H1 (cell line): ENCODE measurements around the gene GDE1. TPM values are rescaled to one million over a fixed set of nuclear protein-coding genes. Genes with fewer than 3 reads are reported as not detected.

Experiments
- BRCA1 ChIP-seq: IDR thresholded peaks from 2 replicates; pipeline ENCODE4 v1.6.1; 2012; ENCODE audit warnings: low read depth, low read length, improper control_type of control experiment
- EGR1 ChIP-seq: IDR thresholded peaks from 2 replicates; pipeline ENCODE4 v1.6.1; 2011; ENCODE audit warnings: low read depth, low read length, borderline replicate concordance
- HDAC2 ChIP-seq, 2 experiments: fragments of 300-600 bp in 1 of 2; sonication (generic) in 1 of 2; IDR thresholded peaks; 2 replicates each; pipeline ENCODE4 v1.6.1; 2011 to 2012; ENCODE audit warnings: low read depth in 2 of 2, low read length in 2 of 2, mild to moderate bottlenecking in 2 of 2, moderate library complexity in 2 of 2, borderline replicate concordance in 1 of 2, inconsistent platforms in 1 of 2
- NANOG ChIP-seq: IDR thresholded peaks from 2 replicates; pipeline ENCODE4 v1.6.1; 2011; ENCODE audit warnings: low read length, low read depth, mild to moderate bottlenecking, inconsistent platforms; ENCODE audit not compliant: insufficient read depth, poor library complexity, severe bottlenecking
- RFX5 ChIP-seq: IDR thresholded peaks from 2 replicates; pipeline ENCODE4 v1.6.1; 2011; ENCODE audit warnings: low read depth, low read length, improper control_type of control experiment, borderline replicate concordance
- SIN3A ChIP-seq, 2 experiments: IDR thresholded peaks in 1 of 2; conservative IDR thresholded peaks in 1 of 2; 2 replicates each; pipeline ENCODE4 v1.6.1; 2011 to 2012; ENCODE audit warnings: low read length in 2 of 2, improper control_type of control experiment in 1 of 2, low read depth in 1 of 2, mild to moderate bottlenecking in 1 of 2
- TAF1 ChIP-seq: IDR thresholded peaks from 2 replicates; pipeline ENCODE4 v1.6.1; 2011; ENCODE audit warnings: mild to moderate bottlenecking, low read depth, low read length
- YY1 ChIP-seq: IDR thresholded peaks from 2 replicates; pipeline ENCODE4 v1.6.1; 2011; ENCODE audit warnings: low read depth, mild to moderate bottlenecking, low read length
- polyA plus RNA-seq, 7 experiments: library from polyadenylated mRNA; depleted of rRNA in 3 of 7; stranded (reverse) in 5 of 7; unstranded in 2 of 7; fragments of >200 nt in 5 of 7; fragments of 200-250 nt in 2 of 7; gene quantifications; 1 replicate in 5 of 7; 2 replicates in 1 of 7; 4 replicates in 1 of 7; pipeline versions ENCODE4 v1.2.1 to v1.2.3, GENCODE V29; 2011 to 2013; ENCODE audit warnings: missing spikeins in 2 of 7, mixed read lengths in 2 of 7
- total RNA-seq: library from RNA; stranded (reverse); fragmentation: NEBNext Ultra II Directional; extraction: Animal tissue kit (Norgen Biotek cat#: 25700); gene quantifications from 2 replicates; pipeline ENCODE4 v1.2.1, GENCODE V29; 2021
- TF ChIP-seq, protein P1 (sequence below): IDR thresholded peaks from 2 replicates; pipeline ENCODE4 v1.6.1; 2011; ENCODE audit warnings: low read depth, mild to moderate bottlenecking, low read length; ENCODE audit not compliant: insufficient read depth

GDE1 gene
- total and polyA plus RNA-seq, 2 of the 8 experiments (the other 6 are each of a cell fraction or from before 2014, with no cell fraction given): 29.2 to 70.8 TPM

DNA sequence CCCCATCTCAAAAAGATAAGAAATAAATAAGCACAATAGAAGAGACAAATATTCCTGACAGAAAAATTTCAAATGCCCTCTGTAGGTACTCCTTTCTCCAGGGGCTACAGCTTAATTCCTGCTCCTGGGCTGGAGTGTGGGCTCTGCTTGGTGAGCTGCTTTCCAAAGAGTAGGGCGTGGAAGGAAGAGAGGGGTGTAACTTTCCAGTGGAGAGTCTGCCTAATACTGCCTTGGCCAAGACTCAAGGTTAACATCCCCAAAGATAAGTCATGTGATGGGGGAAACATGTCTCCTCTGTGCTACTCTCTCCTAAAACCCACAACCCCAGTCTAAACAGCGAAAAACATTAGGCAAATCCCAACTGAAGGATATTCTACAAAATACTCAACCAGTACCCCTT lies 61.5 kb downstream of the GDE1 start (continued):
- TF ChIP-seq NANOG: no peak
- TF ChIP-seq HDAC2 (IDR thresholded peaks at IDR 0.05; ENCODE audit: borderline replicate concordance in 1 of 2, low read depth in 2 of 2, low read length in 2 of 2): no peak
- no peak for TF ChIP-seq RFX5
- TF ChIP-seq, protein P1, sequence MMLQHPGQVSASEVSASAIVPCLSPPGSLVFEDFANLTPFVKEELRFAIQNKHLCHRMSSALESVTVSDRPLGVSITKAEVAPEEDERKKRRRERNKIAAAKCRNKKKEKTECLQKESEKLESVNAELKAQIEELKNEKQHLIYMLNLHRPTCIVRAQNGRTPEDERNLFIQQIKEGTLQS: no peak
- no peak for TF ChIP-seq SIN3A (conservative IDR thresholded peaks at IDR 0.05 in 1 of 2, IDR thresholded peaks at IDR 0.05 in 1 of 2; ENCODE audit: low read depth in 1 of 2, low read length in 2 of 2)
- no peak for TF ChIP-seq YY1
- no peak for TF ChIP-seq BRCA1
- TF ChIP-seq EGR1: no peak
- no peak for TF ChIP-seq TAF1
